ENCODE data around the gene FRMPD4.
"Not testable (repeated sequence)": the region's sequence is repeated elsewhere in the genome, so short reads cannot be mapped to it uniquely, and the experiment has no call there.

The FRMPD4 gene

GRCh38 chrX:12153741-12154140 lies 15.5 kb downstream of the FRMPD4 start:
- no peaks in the 10 kb centered on the region for H3K36me3 ChIP-seq (replicated peaks)
- H3K9me3 ChIP-seq = no peaks in the 10 kb centered on the region
- no peaks in the 10 kb centered on the region for H3K4me1 ChIP-seq
- H3K4me3 ChIP-seq = no peak overlapping the region
- DNase-seq (ENCODE audit: low spot score in 2 of 2) = no peak
- H3K27me3 ChIP-seq (ENCODE audit: low read depth) = no peaks in the 10 kb centered on the region
- in situ Hi-C loops (cut with MboI; ENCODE audit: low sequenced_read_pairs) = no loop called here

- H3K36me3 ChIP-seq (replicated peaks) = no peaks in the 10 kb centered on the region
- DNase-seq (ENCODE audit: low spot score in 2 of 2) = no peak
- H3K27me3 ChIP-seq (ENCODE audit: low read depth) = no peaks in the 10 kb centered on the region
- H3K4me3 ChIP-seq = no peak overlapping the region
- in situ Hi-C loops (cut with MboI; ENCODE audit: low sequenced_read_pairs) = no loop called here
- H3K4me1 ChIP-seq = no peaks in the 10 kb centered on the region
- no peaks in the 10 kb centered on the region for H3K9me3 ChIP-seq
These were observed 21.5 kb downstream of the FRMPD4 start for GRCh38 chrX:12159799-12160198.

GRCh38 chrX:12162420-12162819 lies 24.1 kb downstream of the FRMPD4 start:
- DNase-seq (ENCODE audit: low spot score in 2 of 2) = no peak
- no peaks in the 10 kb centered on the region for H3K27me3 ChIP-seq (ENCODE audit: low read depth)
- in situ Hi-C loops (cut with MboI; ENCODE audit: low sequenced_read_pairs) = no loop called here
- no peaks in the 10 kb centered on the region for H3K9me3 ChIP-seq
- no peaks in the 10 kb centered on the region for H3K4me1 ChIP-seq
- H3K4me3 ChIP-seq = no peak overlapping the region
- no peaks in the 10 kb centered on the region for H3K36me3 ChIP-seq (replicated peaks)

DNA sequence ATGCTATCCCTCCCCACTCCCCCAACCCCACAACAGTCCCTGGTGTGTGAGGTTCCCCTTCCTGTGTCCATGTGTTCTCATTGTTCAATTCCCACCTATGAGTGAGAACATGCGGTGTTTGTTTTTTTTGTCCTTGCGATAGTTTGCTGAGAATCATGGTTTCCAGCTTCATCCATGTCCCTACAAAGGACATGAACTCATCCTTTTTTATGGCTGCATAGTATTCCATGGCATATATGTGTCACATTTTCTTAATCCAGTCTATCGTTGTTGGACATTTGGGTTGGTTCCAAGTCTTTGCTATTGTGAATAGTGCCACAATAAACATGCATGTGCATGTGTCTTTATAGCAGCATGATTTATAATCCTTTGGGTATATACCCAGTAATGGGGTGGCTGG lies 25.9 kb downstream of the FRMPD4 start:
- H3K4me3 ChIP-seq; H3K9me3 ChIP-seq; DNase-seq (ENCODE audit: low spot score in 2 of 2); H3K36me3 ChIP-seq (replicated peaks); H3K27me3 ChIP-seq (ENCODE audit: low read depth); H3K4me1 ChIP-seq; in situ Hi-C loops (cut with MboI; ENCODE audit: low sequenced_read_pairs): not testable (repeated sequence)

DNA sequence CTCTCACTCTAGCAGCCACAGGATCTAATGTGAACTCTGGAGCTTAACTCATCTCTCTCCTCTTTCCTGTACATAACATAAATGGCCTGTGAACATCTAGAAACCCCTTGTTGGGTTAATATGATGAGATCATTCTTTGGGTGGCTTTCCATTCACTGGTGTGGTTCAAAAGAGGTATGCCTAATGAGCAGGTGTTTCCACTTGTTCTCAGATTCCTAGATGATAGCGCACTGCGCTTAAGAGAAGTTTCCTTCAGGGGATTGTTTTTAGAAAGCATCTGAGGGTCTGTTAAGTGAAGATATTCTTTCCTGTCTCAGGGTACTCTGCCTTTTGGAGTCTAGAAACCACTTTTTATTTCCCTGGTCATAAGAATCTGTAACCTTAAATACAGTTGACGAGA lies 32.5 kb downstream of the FRMPD4 start:
- DNase-seq (ENCODE audit: low spot score in 2 of 2) = no peak
- Histone ChIP-seq H3K36me3 (replicated peaks) (no peaks in the 10 kb centered on the region), H3K27me3 (ENCODE audit: low read depth) (no peaks in the 10 kb centered on the region), H3K4me3 (no peak overlapping the region), H3K4me1 (peaks cover 5% of the 10 kb centered on the region), H3K9me3 (no peaks in the 10 kb centered on the region)
- in situ Hi-C loops (cut with MboI; ENCODE audit: low sequenced_read_pairs) = no loop called here

- no peaks in the 10 kb centered on the region for H3K36me3 ChIP-seq (replicated peaks)
- H3K4me1 ChIP-seq = peaks cover 5% of the 10 kb centered on the region
- no peak overlapping the region for H3K4me3 ChIP-seq
- no peaks in the 10 kb centered on the region for H3K9me3 ChIP-seq
- in situ Hi-C loops (cut with MboI; ENCODE audit: low sequenced_read_pairs) = no loop called here
- no peaks in the 10 kb centered on the region for H3K27me3 ChIP-seq (ENCODE audit: low read depth)
- DNase-seq (ENCODE audit: low spot score in 2 of 2) = no peak
These were observed 36.1 kb downstream of the FRMPD4 start for GRCh38 chrX:12174358-12174757.

GRCh38 chrX:12197030-12197429 lies 58.8 kb downstream of the FRMPD4 start:
- Histone ChIP-seq H3K4me1 (no peaks in the 10 kb centered on the region), H3K36me3 (replicated peaks) (no peaks in the 10 kb centered on the region), H3K27me3 (ENCODE audit: low read depth) (peaks cover 23% of the 10 kb centered on the region), H3K9me3 (no peaks in the 10 kb centered on the region), H3K4me3 (no peak overlapping the region)
- DNase-seq (ENCODE audit: low spot score in 2 of 2) = no peak
- in situ Hi-C loops (cut with MboI; ENCODE audit: low sequenced_read_pairs) = no loop called here

DNA sequence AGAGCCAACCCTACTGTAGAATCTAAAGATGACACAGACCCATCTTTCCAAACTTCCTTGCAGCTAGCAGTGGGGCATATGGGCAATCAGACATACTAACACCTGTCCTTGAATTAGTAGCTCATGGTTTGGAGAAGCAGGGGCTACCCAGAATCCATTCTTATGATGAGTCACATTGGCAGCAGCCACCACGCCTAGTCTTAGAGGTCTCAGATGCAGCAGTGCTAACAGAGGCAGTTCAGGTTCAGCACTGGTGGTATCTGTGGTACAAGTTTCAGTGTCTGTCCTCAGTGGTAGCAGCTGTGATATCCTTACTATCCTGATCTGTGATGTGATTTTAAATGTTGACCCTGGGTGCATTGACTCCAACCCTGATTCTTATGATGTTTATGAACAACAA lies 68.1 kb downstream of the FRMPD4 start:
- H3K4me3 ChIP-seq = no peak overlapping the region
- no peaks in the 10 kb centered on the region for H3K4me1 ChIP-seq
- in situ Hi-C loops (cut with MboI; ENCODE audit: low sequenced_read_pairs) = no loop called here
- H3K9me3 ChIP-seq = no peaks in the 10 kb centered on the region
- no peak for DNase-seq (ENCODE audit: low spot score in 2 of 2)
- peaks cover 4% of the 10 kb centered on the region for H3K27me3 ChIP-seq (ENCODE audit: low read depth)
- no peaks in the 10 kb centered on the region for H3K36me3 ChIP-seq (replicated peaks)

GRCh38 chrX:12210196-12210815 lies 72.0 kb downstream of the FRMPD4 start:
- Histone ChIP-seq H3K4me3 (no peak overlapping the region), H3K27me3 (ENCODE audit: low read depth) (no peaks in the 10 kb centered on the region; the same call in 1 of the 2 replicates), H3K4me1 (no peaks in the 10 kb centered on the region), H3K9me3 (no peaks in the 10 kb centered on the region), H3K36me3 (replicated peaks) (no peaks in the 10 kb centered on the region)
- DNase-seq (ENCODE audit: low spot score in 2 of 2) = no peak
- in situ Hi-C loops (cut with MboI; ENCODE audit: low sequenced_read_pairs) = no loop called here

DNA sequence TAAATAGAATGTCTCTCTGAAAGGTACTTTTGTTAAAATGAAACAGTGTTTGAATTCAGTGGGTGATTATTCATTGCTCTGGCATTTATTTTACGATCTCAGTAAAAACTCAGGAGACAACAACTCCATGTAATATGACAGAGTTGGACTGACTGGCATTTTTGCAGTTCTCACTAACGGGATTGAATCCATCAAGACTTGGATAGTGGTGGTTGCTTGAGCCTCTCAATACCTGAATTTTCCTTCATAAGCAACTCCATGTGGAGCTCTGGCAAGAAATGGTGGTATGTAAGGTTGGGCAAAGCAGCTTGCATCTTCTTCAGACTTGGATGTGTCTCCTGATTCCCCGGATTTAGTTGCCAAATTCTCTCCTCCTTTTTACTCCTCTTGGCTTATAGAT lies 72.7 kb downstream of the FRMPD4 start:
- Histone ChIP-seq H3K4me3 (no peak overlapping the region), H3K4me1 (no peaks in the 10 kb centered on the region), H3K27me3 (ENCODE audit: low read depth) (no peaks in the 10 kb centered on the region; the same call in 1 of the 2 replicates), H3K36me3 (replicated peaks) (no peaks in the 10 kb centered on the region), H3K9me3 (no peaks in the 10 kb centered on the region)
- in situ Hi-C loops (cut with MboI; ENCODE audit: low sequenced_read_pairs) = no loop called here
- no peak for DNase-seq (ENCODE audit: low spot score in 2 of 2)

DNA sequence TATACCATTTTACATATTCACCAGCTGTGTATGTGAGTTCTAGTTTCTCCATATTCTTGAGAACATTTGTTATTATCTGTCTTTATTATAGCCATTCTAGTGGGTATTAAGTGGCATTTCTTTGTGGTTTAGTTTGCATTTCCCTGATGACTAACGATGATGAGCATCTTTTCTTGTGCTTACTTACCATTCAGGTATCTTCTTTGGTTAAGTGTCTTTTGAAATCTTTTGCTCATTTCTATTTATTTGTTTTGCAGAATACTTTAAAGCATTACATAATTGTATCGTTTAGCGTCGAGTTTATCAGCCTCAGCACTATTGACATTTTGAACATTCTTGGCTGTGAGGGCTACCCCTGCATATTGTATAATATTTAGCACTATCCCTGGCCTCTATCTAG lies 85.4 kb downstream of the FRMPD4 start:
- Histone ChIP-seq H3K4me1 (no peaks in the 10 kb centered on the region), H3K36me3 (replicated peaks) (no peaks in the 10 kb centered on the region), H3K27me3 (ENCODE audit: low read depth) (no peaks in the 10 kb centered on the region), H3K4me3 (no peak overlapping the region), H3K9me3 (no peaks in the 10 kb centered on the region)
- in situ Hi-C loops (cut with MboI; ENCODE audit: low sequenced_read_pairs) = no loop called here
- no peak for DNase-seq (ENCODE audit: low spot score in 2 of 2)

DNA sequence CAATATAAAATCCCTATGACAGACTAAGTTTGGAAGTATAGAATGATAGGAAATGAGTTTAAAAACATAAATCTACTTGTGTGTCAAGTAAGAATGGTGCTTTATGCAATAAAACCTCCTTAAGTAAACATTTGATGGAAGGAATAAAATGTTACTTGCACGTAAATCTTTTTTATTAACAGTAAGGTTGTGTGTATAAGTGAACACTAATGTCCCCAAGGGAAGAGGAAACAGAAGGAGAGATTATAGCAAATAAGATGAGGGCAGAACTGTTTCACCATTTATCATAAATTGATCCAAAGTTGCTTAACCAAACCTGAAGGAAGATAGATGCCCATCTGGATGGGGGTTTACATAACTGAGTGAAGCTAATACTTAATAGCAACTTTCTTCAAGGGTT lies 86.8 kb downstream of the FRMPD4 start:
- DNase-seq (ENCODE audit: low spot score in 2 of 2) = no peak
- no peaks in the 10 kb centered on the region for H3K4me1 ChIP-seq
- H3K27me3 ChIP-seq (ENCODE audit: low read depth) = no peaks in the 10 kb centered on the region
- no peaks in the 10 kb centered on the region for H3K36me3 ChIP-seq (replicated peaks)
- no peaks in the 10 kb centered on the region for H3K9me3 ChIP-seq
- H3K4me3 ChIP-seq = no peak overlapping the region
- in situ Hi-C loops (cut with MboI; ENCODE audit: low sequenced_read_pairs) = no loop called here

DNA sequence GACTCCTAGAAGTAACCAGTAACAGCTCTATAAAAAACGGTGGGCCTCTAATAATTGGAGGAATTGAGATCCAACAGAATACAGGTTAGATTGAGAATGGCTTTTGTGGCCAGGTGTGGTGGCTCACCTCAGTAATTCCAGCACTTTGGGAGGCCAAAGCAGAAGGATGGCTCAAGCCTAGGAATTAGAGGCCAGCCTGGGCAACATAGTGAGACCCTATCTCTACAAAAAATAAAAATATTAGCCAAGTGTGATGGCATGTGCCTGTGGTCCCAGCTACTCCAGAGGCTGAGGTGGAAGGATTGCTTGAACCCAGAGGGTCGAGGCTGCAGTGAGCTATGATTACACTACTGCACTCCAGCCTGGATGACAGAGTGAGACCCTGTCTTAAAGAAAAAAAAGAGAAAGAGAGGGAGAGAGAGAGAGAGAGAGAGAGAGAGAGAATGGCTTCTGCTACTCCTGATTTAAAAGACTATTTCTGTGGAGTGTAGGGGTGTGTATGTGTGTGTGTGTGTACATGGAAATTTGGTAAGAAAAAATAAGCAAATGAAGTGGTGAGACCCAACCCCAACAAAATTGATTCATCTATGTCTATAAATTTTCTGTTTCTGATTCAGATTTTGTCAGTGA lies 89.3 kb downstream of the FRMPD4 start:
- Histone ChIP-seq H3K4me3 (no peak overlapping the region), H3K27me3 (ENCODE audit: low read depth) (no peaks in the 10 kb centered on the region), H3K4me1 (no peaks in the 10 kb centered on the region), H3K9me3 (no peaks in the 10 kb centered on the region), H3K36me3 (replicated peaks) (no peaks in the 10 kb centered on the region)
- in situ Hi-C loops (cut with MboI; ENCODE audit: low sequenced_read_pairs) = no loop called here
- DNase-seq (ENCODE audit: low spot score in 2 of 2) = no peak

- Histone ChIP-seq H3K27me3 (ENCODE audit: low read depth) (no peaks in the 10 kb centered on the region), H3K36me3 (replicated peaks) (no peaks in the 10 kb centered on the region), H3K4me1 (no peaks in the 10 kb centered on the region), H3K9me3 (no peaks in the 10 kb centered on the region), H3K4me3 (no peak overlapping the region)
- no peak for DNase-seq (ENCODE audit: low spot score in 2 of 2)
- in situ Hi-C loops (cut with MboI; ENCODE audit: low sequenced_read_pairs) = no loop called here
These were observed 90.6 kb downstream of the FRMPD4 start for GRCh38 chrX:12228862-12229261.

DNA sequence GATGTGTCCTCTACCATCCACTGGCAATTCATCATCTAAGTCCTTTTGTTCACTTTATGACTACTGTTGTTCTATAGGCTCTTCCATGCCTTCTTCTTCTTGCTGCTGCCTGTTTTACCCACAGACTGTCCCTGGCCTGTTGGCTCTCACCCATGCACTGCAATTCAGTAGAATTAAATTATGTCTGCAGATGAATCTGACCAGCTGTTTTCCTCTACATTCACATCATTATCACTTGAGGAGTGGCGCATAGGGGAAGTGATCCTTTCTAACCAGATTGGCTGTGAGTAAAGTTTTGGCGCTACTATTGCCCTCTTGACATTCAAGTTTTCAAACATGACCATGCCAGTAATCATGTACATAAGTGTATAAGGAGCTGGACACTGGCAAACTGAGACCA lies 91.7 kb downstream of the FRMPD4 start:
- in situ Hi-C loops (cut with MboI; ENCODE audit: low sequenced_read_pairs) = no loop called here
- no peaks in the 10 kb centered on the region for H3K27me3 ChIP-seq (ENCODE audit: low read depth)
- DNase-seq (ENCODE audit: low spot score in 2 of 2) = no peak
- H3K36me3 ChIP-seq (replicated peaks) = no peaks in the 10 kb centered on the region
- no peak overlapping the region for H3K4me3 ChIP-seq
- H3K4me1 ChIP-seq = no peaks in the 10 kb centered on the region
- H3K9me3 ChIP-seq = no peaks in the 10 kb centered on the region

Measured in HAP-1 (cell line).